Esophagus muscularis mucosa (tissue), 4 donors: ENCODE data around the gene CYP2W1. TPM values are rescaled to one million over a fixed set of nuclear protein-coding genes. Genes with fewer than 3 reads are reported as not detected.
"Not testable (repeated sequence)": the region's sequence is repeated elsewhere in the genome, so short reads cannot be mapped to it uniquely, and the experiment has no call there.

Experiments used
- DNase-seq: peaks from one replicate; pipeline ENCODE4 v3.0.0-alpha.2; 2017; ENCODE audit errors: extremely low spot score
- H3K27ac ChIP-seq, 4 donors: fragments of 200-600 bp; sonication (generic); replicated peaks in 1 of 4; 1 replicate in 3 of 4; 2 replicates in 1 of 4; pipeline ENCODE4 v1.5.1; 2016 to 2019; ENCODE audit warnings: mild to moderate bottlenecking in 1 of 4
- H3K27me3 ChIP-seq, 4 donors: fragments of 200-600 bp; sonication (generic); one replicate each; pipeline versions ENCODE4 v1.5.1 to v1.6.0; 2016 to 2019
- H3K36me3 ChIP-seq, 4 donors: fragments of 200-600 bp; sonication (generic); one replicate each; pipeline ENCODE4 v1.5.1; 2016 to 2019
- H3K4me1 ChIP-seq, 4 donors: fragments of 200-600 bp; sonication (generic); one replicate each; pipeline ENCODE4 v1.5.1; 2016 to 2019
- H3K4me3 ChIP-seq, 4 donors: fragments of 200-600 bp; sonication (generic); 1 replicate in 2 of 4; 2 replicates in 2 of 4; pipeline ENCODE4 v1.5.1; 2016 to 2019; ENCODE audit warnings: mild to moderate bottlenecking in 4 of 4, moderate library complexity in 1 of 4
- H3K9me3 ChIP-seq, 4 donors: fragments of 200-600 bp; sonication (generic); 1 replicate in 3 of 4; 2 replicates in 1 of 4; pipeline ENCODE4 v1.5.1; 2016 to 2019
- CTCF ChIP-seq, 3 experiments: fragments of 200-600 bp in 2 of 3; fragments of 450-650 bp in 1 of 3; sonication (generic) in 2 of 3; IDR thresholded peaks; one replicate each; pipeline ENCODE4 v1.5.1; 2017 to 2019; ENCODE audit warnings: antibody characterized with exemption in 3 of 3, mild to moderate bottlenecking in 2 of 3, moderate library complexity in 1 of 3
- EP300 ChIP-seq: sonication (generic); formaldehyde crosslinking; IDR thresholded peaks from one replicate; pipeline ENCODE4 v1.6.1; 2017; ENCODE audit warnings: antibody characterized with exemption
- POLR2A ChIP-seq: fragments of 450-650 bp; IDR thresholded peaks from one replicate; pipeline ENCODE4 v1.6.1; 2017; ENCODE audit warnings: antibody characterized with exemption, moderate library complexity, mild to moderate bottlenecking, low read depth
- POLR2AphosphoS5 ChIP-seq, 2 donors: sonication (generic); formaldehyde crosslinking; IDR thresholded peaks; one replicate each; pipeline ENCODE4 v1.6.1; 2017; ENCODE audit warnings: antibody characterized with exemption in 2 of 2
- WGBS: methylation state at CpG from one replicate; pipeline ENCODE4 v1.1.5; 2018; 5-methylcytosine and 5-hydroxymethylcytosine counted together
- intact Hi-C: fragments of 100-400 bp; cut with DNase I; formaldehyde crosslinking; loops from one replicate; pipeline ENCODE4 v1.15.1; 2023
- total RNA-seq, 4 donors: library from RNA; depleted of rRNA; stranded (reverse); fragments of >200 nt; gene quantifications; one replicate each; pipeline versions ENCODE4 v1.1.0 to v1.2.1, GENCODE V29; 2016

The CYP2W1 gene
- total RNA-seq, 4 donors from 2014 or later, result 0.23 to 0.66 TPM; not detected in 2

DNA sequence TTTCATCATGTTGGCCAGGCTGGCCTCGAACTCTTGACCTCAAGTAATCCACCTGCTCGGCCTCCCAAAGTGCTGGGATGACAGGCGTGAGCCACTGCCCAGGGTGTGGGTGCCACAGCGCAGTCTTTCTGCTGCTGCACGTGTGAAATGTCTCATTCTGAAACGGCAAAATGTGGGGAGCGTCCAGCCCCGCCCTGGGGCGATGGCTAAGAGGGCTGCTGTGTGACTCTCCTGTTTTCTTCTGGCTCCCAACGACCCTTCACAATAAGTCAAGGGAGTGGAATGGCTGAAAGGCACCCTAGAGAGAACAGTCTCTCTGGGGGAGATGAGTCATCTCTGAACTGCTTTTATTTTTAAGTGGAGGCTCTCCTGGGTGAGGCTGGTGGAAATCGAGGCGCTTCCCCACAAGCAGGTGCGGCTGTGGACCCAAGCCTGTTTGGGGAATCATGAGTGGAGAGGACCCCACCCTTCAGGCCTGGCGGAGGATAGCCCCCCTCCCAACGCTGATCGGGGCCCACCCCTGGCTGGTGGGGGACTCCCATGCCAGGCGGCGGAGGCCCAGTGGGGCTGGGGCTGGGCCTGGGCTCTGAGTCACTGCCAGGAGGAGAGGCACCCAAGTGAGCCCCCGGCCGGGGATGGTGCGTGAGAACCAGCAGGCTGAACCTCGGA, 46.5 kb upstream of the CYP2W1 start:
- WGBS, result 76% methylated on average over 13 of the region's 22 CpGs
- H3K4me1 ChIP-seq, result no peaks in the 10 kb centered on the region
- intact Hi-C loops, result no loop called here
- no peak overlapping the region for H3K27ac ChIP-seq
- TF ChIP-seq EP300, result no peak
- no peak for TF ChIP-seq POLR2AphosphoS5 (IDR thresholded peaks at IDR 0.05)
- DNase-seq, result no peak
- H3K4me3 ChIP-seq, result no peak overlapping the region
- H3K27me3 ChIP-seq, result no peaks in the 10 kb centered on the region
- H3K36me3 ChIP-seq, result peaks cover 0 to 15% (median 6%) of the 10 kb centered on the region in 4 donors
- H3K9me3 ChIP-seq, result no peaks in the 10 kb centered on the region

DNA sequence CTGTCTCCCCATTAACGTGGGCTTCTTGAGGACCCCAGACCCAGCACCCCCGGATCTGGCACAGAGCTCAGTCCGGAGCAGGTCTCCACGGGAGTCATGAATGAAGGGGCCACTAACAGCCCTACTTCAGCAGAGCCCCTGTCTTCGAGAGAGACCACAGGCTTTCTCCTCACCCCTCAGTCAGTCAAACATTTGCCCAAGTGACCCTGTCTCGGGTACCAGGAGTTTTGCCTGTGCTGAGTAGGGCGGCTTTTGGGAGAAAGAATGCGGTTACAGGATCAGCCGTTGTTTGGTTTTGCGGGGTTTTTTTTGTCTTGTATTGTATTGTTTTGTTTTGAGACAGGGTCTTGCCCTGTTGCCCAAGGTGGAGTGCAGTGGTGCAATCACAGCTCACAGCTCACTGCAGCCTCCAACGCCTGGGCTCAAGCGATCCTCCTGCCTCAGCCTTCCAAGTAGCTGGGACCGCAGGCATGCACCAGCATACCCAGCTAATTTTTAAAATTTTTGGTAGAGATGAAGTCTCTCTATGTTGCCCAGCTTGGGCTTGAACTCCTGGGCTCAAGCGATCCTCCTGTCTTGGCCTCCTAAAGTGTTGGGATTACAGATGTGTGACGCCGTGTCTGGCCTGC, 45.0 kb upstream of the CYP2W1 start:
- Histone ChIP-seq H3K4me3 (no peak overlapping the region), H3K36me3 (peaks cover 0 to 15% (median 6%) of the 10 kb centered on the region in 4 donors), H3K4me1 (no peaks in the 10 kb centered on the region), H3K27ac (no peak overlapping the region), H3K9me3 (no peaks in the 10 kb centered on the region), H3K27me3 (no peaks in the 10 kb centered on the region)
- TF ChIP-seq POLR2AphosphoS5 (IDR thresholded peaks at IDR 0.05) (no peak), POLR2A (no peak), CTCF (IDR thresholded peaks at IDR 0.05) (no peak), EP300 (no peak)
- intact Hi-C loops, result no loop called here
- WGBS, result 84% methylated on average over 12 of the region's 16 CpGs
- DNase-seq, result no peak

- TF ChIP-seq POLR2A (no peak), POLR2AphosphoS5 (IDR thresholded peaks at IDR 0.05) (no peak), CTCF (IDR thresholded peaks at IDR 0.05) (no peak), EP300 (no peak)
- no peak overlapping the region for H3K27ac ChIP-seq
- 94% methylated on average over 22 of the region's 27 CpGs for WGBS
- H3K9me3 ChIP-seq, result no peaks in the 10 kb centered on the region
- peaks cover 0 to 15% (median 6%) of the 10 kb centered on the region in 4 donors for H3K36me3 ChIP-seq
- H3K4me1 ChIP-seq, result no peaks in the 10 kb centered on the region
- DNase-seq, result no peak
- intact Hi-C loops, result no loop called here
- H3K4me3 ChIP-seq, result no peak overlapping the region
- no peaks in the 10 kb centered on the region for H3K27me3 ChIP-seq
Observed at GRCh38 chr7:938546-939185, 44.3 kb upstream of the CYP2W1 start.

DNA sequence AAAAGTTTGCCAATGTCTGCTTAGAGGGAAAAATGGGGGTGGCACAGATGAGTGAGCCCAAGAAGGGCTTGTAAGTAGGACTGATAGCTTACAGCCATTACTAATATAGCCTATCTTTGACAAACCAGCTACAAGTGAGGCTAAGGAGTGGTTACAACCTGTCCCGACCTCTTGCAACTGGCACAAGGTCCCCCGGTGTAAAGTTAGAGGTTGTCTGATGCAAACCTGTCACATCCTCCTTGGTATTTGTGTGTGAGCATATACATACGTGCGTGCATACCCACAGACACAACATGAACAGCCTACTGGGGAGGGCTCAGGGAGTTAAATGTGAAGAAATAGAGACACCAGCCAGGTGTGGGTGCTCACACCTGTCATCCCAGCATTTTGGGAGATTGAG, 43.1 kb upstream of the CYP2W1 start:
- 88% methylated on average over 4 of the region's 4 CpGs for WGBS
- intact Hi-C loops, result no loop called here
- Histone ChIP-seq H3K4me1 (no peaks in the 10 kb centered on the region), H3K9me3 (no peaks in the 10 kb centered on the region), H3K36me3 (peaks cover 0 to 8% (median 4%) of the 10 kb centered on the region in 4 donors), H3K27me3 (no peaks in the 10 kb centered on the region), H3K27ac (no peak overlapping the region), H3K4me3 (no peak overlapping the region)
- TF ChIP-seq POLR2AphosphoS5 (IDR thresholded peaks at IDR 0.05) (no peak), POLR2A (no peak), CTCF (IDR thresholded peaks at IDR 0.05) (no peak), EP300 (no peak)
- DNase-seq, result no peak

GRCh38 chr7:940599-941408, 42.2 kb upstream of the CYP2W1 start:
- TF ChIP-seq CTCF (IDR thresholded peaks at IDR 0.05) (no peak), POLR2A (no peak), POLR2AphosphoS5 (IDR thresholded peaks at IDR 0.05) (no peak), EP300 (no peak)
- WGBS, result 42% methylated on average over 2 of the region's 2 CpGs

DNA sequence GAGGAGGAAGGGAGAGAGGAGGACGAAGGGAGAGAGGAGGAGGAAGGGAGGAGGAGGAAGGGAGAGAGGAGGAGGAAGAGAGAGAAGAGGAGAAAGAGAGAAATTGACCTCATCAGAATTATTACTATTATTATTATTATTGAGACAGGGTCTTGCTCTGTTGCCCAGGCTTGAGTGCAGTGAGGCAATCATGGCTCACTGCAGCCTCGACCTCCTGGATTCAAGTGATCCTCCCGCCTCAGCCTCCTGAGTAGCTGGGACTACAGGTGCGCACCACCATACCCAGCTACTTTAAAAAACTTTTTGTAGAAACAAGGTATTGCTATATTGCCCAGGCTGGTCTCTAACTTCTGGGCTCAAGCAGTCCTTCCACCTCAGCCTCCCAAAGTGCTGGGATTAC, 39.2 kb upstream of the CYP2W1 start:
- H3K9me3 ChIP-seq, H3K27me3 ChIP-seq, intact Hi-C loops, H3K27ac ChIP-seq, H3K4me3 ChIP-seq, H3K4me1 ChIP-seq, H3K36me3 ChIP-seq, DNase-seq: not testable (repeated sequence)
- WGBS, result 91% methylated on average over 4 of the region's 4 CpGs

More at GRCh38 chr7:940599-941408, 42.2 kb upstream of the CYP2W1 start:
- Histone ChIP-seq H3K9me3 (no peaks in the 10 kb centered on the region), H3K27me3 (no peaks in the 10 kb centered on the region), H3K36me3 (no peaks in the 10 kb centered on the region), H3K4me3 (no peak overlapping the region), H3K27ac (no peak overlapping the region), H3K4me1 (no peaks in the 10 kb centered on the region)
- intact Hi-C loops, result no loop called here
- no peak for DNase-seq
